ENCODE measurements around the gene PLA2G2F. TPM values are rescaled to one million over a fixed set of nuclear protein-coding genes. Genes with fewer than 3 reads are reported as not detected.

PLA2G2F gene
- total and polyA plus RNA-seq, 10 of the 15 experiments (the other 5 are each of a cell fraction or from before 2014, with no cell fraction given), result 0.03 TPM; not detected in 9

DNA sequence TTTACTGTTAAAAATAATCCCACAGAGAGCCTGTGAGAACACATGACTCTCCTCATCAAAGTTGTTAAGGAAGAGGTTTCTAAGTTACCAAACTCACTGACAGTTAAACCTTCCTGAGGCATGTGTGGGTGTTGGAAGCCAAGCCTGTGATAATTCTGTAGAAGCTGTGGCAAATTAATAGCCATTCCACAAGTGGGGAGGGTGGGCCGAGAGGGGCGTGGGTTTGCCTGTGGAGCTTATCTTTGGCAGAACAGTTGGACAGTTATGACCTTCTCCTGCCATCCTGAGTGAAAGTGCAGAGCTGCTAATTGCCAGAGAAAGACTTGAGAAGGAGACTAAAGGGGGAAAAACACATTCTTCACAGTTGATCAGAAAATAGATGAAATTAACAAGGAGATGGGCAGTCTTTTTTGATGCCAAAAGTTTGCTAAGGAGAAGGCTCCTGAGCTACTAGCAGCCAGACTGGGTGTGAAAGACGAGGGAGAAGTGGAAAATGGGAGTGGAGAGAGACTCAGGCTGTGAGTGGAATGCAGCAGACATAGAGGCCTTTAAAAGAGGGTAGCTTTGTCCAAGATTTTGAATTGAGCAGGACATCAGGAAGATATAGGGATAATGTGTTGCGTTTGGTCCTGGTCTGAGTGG lies 48.8 kb downstream of the PLA2G2F start:
- Histone ChIP-seq H3K4me3 (no peak overlapping the region), H3K4me2 (ENCODE audit: control insufficient read depth, insufficient read depth) (no peak overlapping the region), H3K27ac (ENCODE audit: control insufficient read depth, insufficient read depth) (no peak overlapping the region), H3K9me3 (replicated peaks; ENCODE audit: control insufficient read depth, insufficient read depth, low read length) (no peaks in the 10 kb centered on the region), H2AFZ (ENCODE audit: control insufficient read depth, low read depth, low read length) (no peak overlapping the region), H3K4me1 (ENCODE audit: control insufficient read depth, insufficient read depth, low read length) (peaks cover 12% of the 10 kb centered on the region), H3K79me2 (ENCODE audit: control insufficient read depth, insufficient read depth, low read length) (no peaks in the 10 kb centered on the region), H3K9ac (ENCODE audit: control insufficient read depth, insufficient read depth, low read length) (no peak overlapping the region), H4K20me1 (ENCODE audit: control insufficient read depth, insufficient read depth) (no peaks in the 10 kb centered on the region), H3K27me3 (replicated peaks in 1 of 2; ENCODE audit: control insufficient read depth in 2 of 2, insufficient read depth in 2 of 2, low read length in 1 of 2) (peaks cover 4 to 11% of the 10 kb centered on the region in 2 experiments), H3K36me3 (ENCODE audit: control insufficient read depth in 2 of 2, insufficient read depth in 2 of 2, low read length in 1 of 2) (no peaks in the 10 kb centered on the region)
- in situ Hi-C loops (cut with MboI), result no loop called here
- FAIRE-seq (no peak), DNase-seq (ENCODE audit: low read depth, low spot score) (no peak), ATAC-seq (no peak)
- RAD21 ChIA-PET (ENCODE audit: unreplicated experiment), result no interaction called here
- POLR2A ChIA-PET, result no interaction called here
- TF ChIP-seq GABPA (IDR thresholded peaks at IDR 0.05; ENCODE audit: low read depth), result no peak
- TF ChIP-seq TAF1 (IDR thresholded peaks at IDR 0.05; ENCODE audit: borderline replicate concordance, low read depth, low read length), result no peak
- no peak for TF ChIP-seq FOXM1 (IDR thresholded peaks at IDR 0.05; ENCODE audit: low read depth, low read length)
- TF ChIP-seq JUND (IDR thresholded peaks at IDR 0.05; ENCODE audit: low read depth, low read length), result no peak
- no peak for TF ChIP-seq MYC (IDR thresholded peaks at IDR 0.05; ENCODE audit: insufficient read depth, insufficient read length, insufficient replicate concordance, low read length, severe bottlenecking)
- no peak for TF ChIP-seq PML (IDR thresholded peaks at IDR 0.05; ENCODE audit: low read length)
- TF ChIP-seq SRF (IDR thresholded peaks at IDR 0.05; ENCODE audit: low read depth in 2 of 2, low read length in 2 of 2), result no peak
- TF ChIP-seq, protein P1, sequence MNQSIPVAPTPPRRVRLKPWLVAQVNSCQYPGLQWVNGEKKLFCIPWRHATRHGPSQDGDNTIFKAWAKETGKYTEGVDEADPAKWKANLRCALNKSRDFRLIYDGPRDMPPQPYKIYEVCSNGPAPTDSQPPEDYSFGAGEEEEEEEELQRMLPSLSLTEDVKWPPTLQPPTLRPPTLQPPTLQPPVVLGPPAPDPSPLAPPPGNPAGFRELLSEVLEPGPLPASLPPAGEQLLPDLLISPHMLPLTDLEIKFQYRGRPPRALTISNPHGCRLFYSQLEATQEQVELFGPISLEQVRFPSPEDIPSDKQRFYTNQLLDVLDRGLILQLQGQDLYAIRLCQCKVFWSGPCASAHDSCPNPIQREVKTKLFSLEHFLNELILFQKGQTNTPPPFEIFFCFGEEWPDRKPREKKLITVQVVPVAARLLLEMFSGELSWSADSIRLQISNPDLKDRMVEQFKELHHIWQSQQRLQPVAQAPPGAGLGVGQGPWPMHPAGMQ (IDR thresholded peaks at IDR 0.05; ENCODE audit: borderline replicate concordance), result no peak
- no peak for TF ChIP-seq NFYA (IDR thresholded peaks at IDR 0.05; ENCODE audit: borderline replicate concordance, low read depth, low read length)
- no peak for TF ChIP-seq SP1 (IDR thresholded peaks at IDR 0.05; ENCODE audit: low read depth, low read length)
- TF ChIP-seq NRF1 (conservative IDR thresholded peaks at IDR 0.05; ENCODE audit: low read depth, low read length), result no peak
- BruUV-seq (replicated peaks), result no TSS peak
- 31% methylated on average over 4 of the region's 4 CpGs for WGBS (ENCODE audit: insufficient coverage, insufficient replicate concordance, low lambda C conversion rate, missing lambda C conversion rate)
- CTCF ChIA-PET, result interaction anchor here (1.0 to 1.5 kb wide), 5 partner anchors 9 to 270 kb away, joined by 3 to 5 read pairs (median 4); no protein-coding TSS in a partner anchor
- intact Hi-C loops (cut with micrococcal nuclease; ENCODE audit: unreplicated experiment), result no loop called here
- SMC1A ChIA-PET (ENCODE audit: uncharacterized antibody, unreplicated experiment), result interaction anchor here (0.9 kb wide), 1 partner anchor 23 kb away, joined by 3 read pairs; no protein-coding TSS in a partner anchor

Data from GM12878 (cell line).